Heart left ventricle (tissue), 13 donors: Measurements from ENCODE around the gene LMO4.

ENCODE experiments used
- POLR2A ChIP-seq, 2 donors: fragments of 450-650 bp; IDR thresholded peaks; one replicate each; pipeline ENCODE4 v1.6.1; 2017; ENCODE audit warnings: antibody characterized with exemption in 2 of 2, mild to moderate bottlenecking in 2 of 2, moderate library complexity in 2 of 2
- TF ChIP-seq, protein P1 (sequence below), 12 donors: fragments of 200-600 bp; sonication (generic) in 4 of 12; IDR thresholded peaks; one replicate each; pipeline versions ENCODE4 v1.5.0 to v1.8.0; 2018 to 2022; ENCODE audit warnings: antibody characterized with exemption in 12 of 12, mild to moderate bottlenecking in 5 of 12
- donor health status: ischemic (EF 13 %, LVEDD 7.1; RV severe dilation, severe dysfunction).
- donor health status: DM: no; HTN: yes; CAD: no.
- donor health status: DM: no; HTN: no; CAD: no.
- donor health status: ischemic (EF 25% LVEDD 6.9; RV normal size, moderate dysfunction).
- donor health status: ischemic (EF 25% LVEDD 5.7; RV mildly dilated, moderate dysfunction).
- donor health status: ischemic (EF 35%, LVEDD 5.7; RV mildly dilated, moderate dysfunction).
- donor health status: nonischemic (EF 11% LVEDD 7.7; RV severe dilation, severe dysfunction).
- donor health status: DM: yes; HTN: yes; CAD: no.
- donor health status: PGD.
- donor health status: ischemic (EF 29% LVEDD 5.4; RV normal size, mild dysfunction).
- donor health status: nonischemic (EF 23%, LVEDD 6.1; RV moderate dilation, normal function).

DNA sequence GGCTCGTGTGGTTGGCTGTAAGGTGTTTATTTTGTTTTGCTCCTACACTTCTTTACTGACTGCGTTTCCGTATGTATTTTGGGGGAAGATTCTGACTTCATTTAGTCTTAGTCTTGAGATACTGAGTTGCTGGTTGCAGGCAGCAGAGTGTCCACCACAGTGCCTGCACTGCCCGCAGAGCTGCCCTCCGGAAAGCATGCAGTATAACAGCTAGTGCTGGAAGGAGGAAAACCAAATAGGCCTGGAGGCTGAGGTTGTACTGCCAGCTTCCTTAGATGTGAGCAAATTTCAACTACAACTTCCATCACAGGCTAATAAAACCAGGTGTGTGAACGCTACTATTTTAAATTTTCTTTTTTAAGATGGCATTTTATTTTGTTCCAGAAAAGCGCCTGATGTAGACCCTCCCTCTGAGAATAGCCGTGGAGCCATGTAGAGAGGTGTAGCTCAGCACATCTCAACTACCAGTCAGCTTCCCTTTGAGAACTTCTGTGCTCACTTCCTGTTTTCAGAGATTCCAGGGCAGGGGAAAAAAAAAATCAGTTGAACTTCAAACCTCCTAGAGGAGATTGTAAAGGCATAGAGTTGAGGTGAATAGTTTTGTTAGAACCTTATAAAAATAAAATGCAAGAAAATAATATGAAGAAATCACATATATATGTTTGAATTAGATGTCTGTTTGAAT, 17.6 kb downstream of the LMO4 start:
- TF ChIP-seq, protein P1, sequence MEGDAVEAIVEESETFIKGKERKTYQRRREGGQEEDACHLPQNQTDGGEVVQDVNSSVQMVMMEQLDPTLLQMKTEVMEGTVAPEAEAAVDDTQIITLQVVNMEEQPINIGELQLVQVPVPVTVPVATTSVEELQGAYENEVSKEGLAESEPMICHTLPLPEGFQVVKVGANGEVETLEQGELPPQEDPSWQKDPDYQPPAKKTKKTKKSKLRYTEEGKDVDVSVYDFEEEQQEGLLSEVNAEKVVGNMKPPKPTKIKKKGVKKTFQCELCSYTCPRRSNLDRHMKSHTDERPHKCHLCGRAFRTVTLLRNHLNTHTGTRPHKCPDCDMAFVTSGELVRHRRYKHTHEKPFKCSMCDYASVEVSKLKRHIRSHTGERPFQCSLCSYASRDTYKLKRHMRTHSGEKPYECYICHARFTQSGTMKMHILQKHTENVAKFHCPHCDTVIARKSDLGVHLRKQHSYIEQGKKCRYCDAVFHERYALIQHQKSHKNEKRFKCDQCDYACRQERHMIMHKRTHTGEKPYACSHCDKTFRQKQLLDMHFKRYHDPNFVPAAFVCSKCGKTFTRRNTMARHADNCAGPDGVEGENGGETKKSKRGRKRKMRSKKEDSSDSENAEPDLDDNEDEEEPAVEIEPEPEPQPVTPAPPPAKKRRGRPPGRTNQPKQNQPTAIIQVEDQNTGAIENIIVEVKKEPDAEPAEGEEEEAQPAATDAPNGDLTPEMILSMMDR (IDR thresholded peaks at IDR 0.05): no peak
- TF ChIP-seq POLR2A (IDR thresholded peaks at IDR 0.05): no peak
